Placental pericyte (primary cell): ENCODE measurements around the gene ARHGAP28. TPM values are rescaled to one million over a fixed set of nuclear protein-coding genes. Genes with fewer than 3 reads are reported as not detected.

Experiments used
- small RNA-seq: library from RNA; depleted of rRNA; stranded (forward); fragments of <200 nt; gene quantifications from one replicate; pipeline ENCODE3, GENCODE V24; 2012; ENCODE audit warnings: low replicate concordance
- total RNA-seq: library from RNA; depleted of rRNA; stranded (reverse); fragments of >200 nt; gene quantifications from 2 replicates; pipeline ENCODE4 v1.2.3, GENCODE V29; 2012

Gene ARHGAP28
- 0.44 and 0.72 TPM in 2 replicates for total RNA-seq

GRCh38 chr18:6729247-6730091 lies at the start of gene ARHGAP28:
Gene ARHGAP28 (plus strand): TSS chr18:6729716. CDS start chr18:6729822, 106 bp downstream.

Small RNA genes lying within 50 kb of the gene (small RNA-seq; reads per million reads assigned to genes)
- not detected for gene RNU6-916P
